Activated naive CD8-positive, alpha-beta T cell treated with anti-CD3 and anti-CD28 coated beads, Interleukin-2, amount 10 ng/mL, durations not matched to agents 7 days and 5 days (primary cell): ENCODE data around the gene C14orf180. TPM values are rescaled to one million over a fixed set of nuclear protein-coding genes. Genes with fewer than 3 reads are reported as not detected.

Experiments used
- ATAC-seq: fragments of 150-1000 bp; cut with Tn5 transposase; one replicate; pipeline ENCODE4 v1.10.0; 2021; ENCODE audit warnings: low read depth, moderate library complexity
- POLR2A ChIA-PET: fragments of 350-600 bp; sonication (Branson Sonifier 250); formaldehyde crosslinking; loops from one replicate; lab custom pipeline; 2021; ENCODE audit warnings: antibody characterized with exemption; lab: Charles Lee
- DNase-seq: peaks from one replicate; pipeline ENCODE4 v3.0.0; 2021
- H3K27ac Mint-ChIP-seq: one replicate; pipeline ENCODE4 v1.8.0; 2022; ENCODE audit warnings: mild to moderate bottlenecking, mixed read lengths
- H3K27me3 Mint-ChIP-seq: one replicate; pipeline ENCODE4 v1.8.0; 2022; ENCODE audit warnings: mild to moderate bottlenecking, moderate library complexity, mixed read lengths
- H3K36me3 Mint-ChIP-seq: one replicate; pipeline ENCODE4 v1.8.0; 2021; ENCODE audit warnings: mild to moderate bottlenecking, mixed read lengths
- H3K4me1 Mint-ChIP-seq: one replicate; pipeline ENCODE4 v1.8.0; 2021; ENCODE audit warnings: mixed read lengths
- H3K4me3 Mint-ChIP-seq: one replicate; pipeline ENCODE4 v1.8.0; 2022; ENCODE audit warnings: mild to moderate bottlenecking, moderate library complexity, mixed read lengths
- H3K9me3 Mint-ChIP-seq: one replicate; pipeline ENCODE4 v1.8.0; 2021; ENCODE audit warnings: mixed read lengths
- total RNA-seq, 2 experiments: library from RNA; stranded (reverse); gene quantifications; one replicate each; pipeline ENCODE4 v1.2.3, GENCODE V29; 2021

Gene C14orf180
- total RNA-seq, 2 experiments from 2014 or later: not detected

DNA sequence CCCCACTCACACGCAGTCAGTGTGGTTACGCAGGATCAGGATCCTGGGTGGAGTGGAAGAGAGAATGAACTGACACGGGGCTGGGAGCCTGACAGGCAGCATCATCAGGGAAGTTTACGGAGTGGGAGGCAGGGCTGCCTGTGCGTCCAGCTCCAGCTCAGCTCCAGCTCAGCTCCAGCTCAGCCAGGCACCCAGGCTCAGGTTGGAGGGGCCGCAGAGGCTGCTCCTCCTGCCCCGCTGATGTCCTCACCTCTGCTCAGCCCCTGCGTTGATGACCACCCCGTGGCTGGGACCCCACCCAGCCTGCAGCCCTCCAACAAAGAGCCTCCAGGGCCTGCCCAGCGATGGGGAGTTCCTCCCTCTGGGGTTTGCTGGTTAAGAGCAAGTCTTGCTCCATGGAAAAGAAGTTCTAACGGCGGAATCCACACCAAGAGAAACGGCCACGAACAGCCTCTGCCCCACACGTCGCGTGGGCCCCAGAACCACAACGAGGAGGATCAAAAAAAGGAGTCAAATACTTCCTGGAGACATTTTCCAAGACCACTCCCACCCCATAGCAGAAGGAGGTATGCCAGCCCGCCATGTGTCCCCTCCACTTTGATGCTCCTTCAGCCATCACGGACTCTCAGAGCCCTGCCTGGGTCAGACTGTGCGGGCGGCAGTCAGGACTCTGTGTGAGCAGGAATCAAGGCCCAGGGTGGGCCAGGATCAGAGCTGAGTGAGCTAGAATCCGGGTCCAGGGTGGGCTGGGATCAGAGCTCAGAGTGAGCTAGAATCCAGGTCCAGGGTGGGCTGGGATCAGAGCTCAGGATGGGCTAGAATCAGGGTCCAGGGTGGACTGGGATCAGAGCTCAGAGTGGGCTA is 17.7 kb upstream of the C14orf180 start:
- H3K4me3 Mint-ChIP-seq: no peak overlapping the region
- peak overlapping the region; percentile 19 for H3K27ac Mint-ChIP-seq
- H3K27me3 Mint-ChIP-seq: peaks cover 3% of the 10 kb centered on the region
- no peaks in the 10 kb centered on the region for H3K4me1 Mint-ChIP-seq
- H3K9me3 Mint-ChIP-seq: no peaks in the 10 kb centered on the region
- no peaks in the 10 kb centered on the region for H3K36me3 Mint-ChIP-seq
- ATAC-seq (no peak), DNase-seq (no peak)
- POLR2A ChIA-PET: no interaction called here

DNA sequence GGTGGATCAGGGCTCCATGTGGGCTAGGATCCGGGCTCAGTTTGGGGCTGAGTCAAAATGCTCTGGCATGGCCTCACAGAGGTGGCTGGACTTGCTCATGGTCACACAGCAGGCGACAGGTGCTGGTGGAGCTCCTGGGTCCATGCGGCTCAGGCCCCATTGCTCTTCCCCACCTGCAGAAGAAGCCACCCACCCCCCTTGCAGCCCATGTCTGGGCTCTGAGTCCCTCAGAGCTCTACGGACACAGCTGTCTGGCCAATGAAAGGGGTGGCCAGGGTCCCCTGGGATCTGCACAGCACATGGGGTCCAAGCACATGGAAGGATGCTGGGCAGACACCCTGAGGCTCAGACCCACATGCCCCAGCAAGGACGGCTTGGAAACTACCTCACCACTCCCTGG is 17.0 kb upstream of the C14orf180 start:
- no peaks in the 10 kb centered on the region for H3K4me1 Mint-ChIP-seq
- ATAC-seq (no peak), DNase-seq (no peak)
- no peak overlapping the region for H3K27ac Mint-ChIP-seq
- H3K9me3 Mint-ChIP-seq: no peaks in the 10 kb centered on the region
- no peak overlapping the region for H3K4me3 Mint-ChIP-seq
- H3K36me3 Mint-ChIP-seq: no peaks in the 10 kb centered on the region
- POLR2A ChIA-PET: no interaction called here
- peaks cover 3% of the 10 kb centered on the region for H3K27me3 Mint-ChIP-seq

DNA sequence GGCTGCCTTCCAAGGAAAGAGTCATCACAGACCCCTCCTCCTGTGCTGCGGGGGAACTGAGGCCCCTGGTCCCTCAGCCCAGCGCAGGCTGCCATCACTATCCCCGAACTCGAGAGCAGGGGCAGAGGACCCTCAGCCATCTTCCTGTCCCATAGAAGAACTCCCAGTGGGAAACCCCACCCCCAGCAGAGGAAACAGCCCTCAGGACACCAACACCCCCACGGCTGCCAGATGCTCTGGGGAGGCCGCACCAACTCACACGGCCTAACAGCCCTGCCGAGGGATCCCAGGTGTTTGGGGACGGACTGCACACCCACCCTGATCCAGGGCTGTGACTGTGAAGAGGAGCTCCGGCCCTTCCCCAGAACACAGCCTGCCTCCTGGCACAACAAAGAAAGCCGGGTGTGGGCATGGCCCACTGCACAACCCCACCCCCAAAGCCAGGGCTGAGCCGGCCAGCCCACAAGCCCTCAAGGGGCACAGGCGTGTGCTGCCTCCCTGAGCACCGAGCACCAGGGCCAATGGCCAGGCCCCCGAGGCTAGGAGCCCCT is 16.3 kb upstream of the C14orf180 start:
- no peaks in the 10 kb centered on the region for H3K9me3 Mint-ChIP-seq
- no peak overlapping the region for H3K4me3 Mint-ChIP-seq
- DNase-seq (no peak), ATAC-seq (no peak)
- H3K4me1 Mint-ChIP-seq: no peaks in the 10 kb centered on the region
- H3K27ac Mint-ChIP-seq: no peak overlapping the region
- POLR2A ChIA-PET: no interaction called here
- no peaks in the 10 kb centered on the region for H3K36me3 Mint-ChIP-seq
- H3K27me3 Mint-ChIP-seq: peaks cover 3% of the 10 kb centered on the region

DNA sequence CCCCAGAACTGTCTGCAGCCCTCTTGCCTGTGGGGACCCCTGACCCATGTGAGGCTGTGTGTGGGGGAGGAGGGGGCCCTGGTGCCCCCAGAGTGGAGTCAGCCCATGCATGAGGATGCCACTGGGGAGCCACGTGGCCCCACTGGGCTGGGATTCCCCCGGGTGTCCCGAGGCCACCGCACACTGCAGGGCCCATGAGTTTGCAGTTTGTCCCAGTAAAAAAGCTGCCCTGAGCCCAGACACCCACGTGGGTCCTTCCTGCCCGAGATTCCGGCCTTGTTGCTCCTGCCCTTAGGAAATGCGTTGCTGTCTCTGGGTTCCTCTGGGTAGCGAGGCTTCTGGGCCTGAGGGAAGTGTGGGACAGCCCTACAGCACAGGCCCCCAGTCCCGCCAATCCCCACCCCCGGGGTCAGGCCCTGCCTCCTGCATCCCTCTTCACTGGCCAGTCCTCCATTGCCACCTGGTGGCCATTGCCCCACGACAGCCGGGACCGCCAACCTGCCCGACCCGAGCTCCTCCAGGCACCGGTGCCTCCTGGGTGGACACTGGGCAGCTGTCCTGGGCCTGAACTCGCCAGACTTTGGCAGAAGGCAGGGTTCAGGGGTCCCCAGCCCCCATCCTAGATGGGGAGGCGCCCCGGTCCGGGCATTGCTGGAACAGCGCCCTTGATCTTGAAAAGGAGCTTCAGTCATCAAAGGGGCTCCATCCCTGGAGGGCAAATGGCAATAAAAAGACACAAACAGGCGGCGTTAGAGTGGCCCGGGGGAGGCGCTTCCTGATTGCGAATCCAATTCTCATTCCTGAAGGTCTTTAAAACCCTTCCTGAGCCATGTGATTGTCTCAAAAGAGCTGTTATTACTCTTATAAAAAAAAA is 15.6 kb upstream of the C14orf180 start:
- peak; percentile 60 for ATAC-seq
- H3K9me3 Mint-ChIP-seq: no peaks in the 10 kb centered on the region
- POLR2A ChIA-PET: no interaction called here
- peak; percentile 75 for DNase-seq
- H3K36me3 Mint-ChIP-seq: no peaks in the 10 kb centered on the region
- H3K4me1 Mint-ChIP-seq: no peaks in the 10 kb centered on the region
- no peak overlapping the region for H3K4me3 Mint-ChIP-seq
- no peak overlapping the region for H3K27ac Mint-ChIP-seq
- H3K27me3 Mint-ChIP-seq: peaks cover 3% of the 10 kb centered on the region

DNA sequence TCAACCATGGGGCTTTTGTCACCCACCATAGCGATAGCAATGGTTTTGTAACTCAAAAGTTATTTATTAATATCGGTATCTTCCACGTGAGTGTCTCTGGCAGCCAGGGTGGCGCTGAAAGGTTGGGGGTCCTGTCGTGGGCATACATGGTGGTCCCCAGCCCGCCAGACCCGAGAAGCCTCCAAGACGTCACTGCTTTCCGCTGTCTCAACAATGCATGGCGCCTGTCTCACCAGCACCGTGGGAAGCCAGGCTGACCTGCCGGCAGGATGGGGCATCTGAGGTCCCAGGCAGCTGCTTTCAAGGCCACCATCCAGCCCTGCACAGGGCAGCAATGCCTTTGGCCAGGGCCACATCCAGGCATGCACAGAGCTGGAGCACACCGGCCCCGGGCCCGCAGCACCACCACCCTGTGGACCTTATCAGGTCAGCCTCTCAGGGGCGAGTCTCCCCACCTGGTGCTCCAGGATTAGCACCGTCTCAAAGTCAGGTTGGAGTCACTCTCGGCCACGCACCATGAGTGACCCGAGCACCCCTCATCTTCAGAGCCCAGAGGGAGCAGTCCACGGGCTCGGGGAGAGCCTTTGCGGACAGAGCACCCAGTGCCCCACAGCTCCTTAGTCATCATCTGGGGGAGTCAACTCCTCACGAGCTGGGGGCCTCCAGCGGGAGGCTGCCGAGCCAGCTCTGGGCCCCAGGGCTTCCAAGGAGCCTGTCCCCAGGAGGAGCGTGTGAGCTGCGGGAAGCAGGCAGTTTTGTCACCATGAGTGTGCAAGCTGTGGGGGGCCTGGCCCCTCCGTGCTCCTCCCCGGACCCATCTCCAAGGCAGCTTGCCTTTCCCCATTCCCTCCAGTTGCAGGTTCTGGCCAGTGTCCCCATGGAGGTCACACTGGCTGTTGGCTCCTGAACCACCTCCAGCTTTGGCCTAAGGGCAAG is 14.6 kb upstream of the C14orf180 start:
- H3K36me3 Mint-ChIP-seq: no peaks in the 10 kb centered on the region
- peaks cover 3% of the 10 kb centered on the region for H3K27me3 Mint-ChIP-seq
- no peak overlapping the region for H3K27ac Mint-ChIP-seq
- no peaks in the 10 kb centered on the region for H3K4me1 Mint-ChIP-seq
- no peaks in the 10 kb centered on the region for H3K9me3 Mint-ChIP-seq
- DNase-seq: no peak
- no peak for ATAC-seq
- POLR2A ChIA-PET: no interaction called here
- H3K4me3 Mint-ChIP-seq: no peak overlapping the region

DNA sequence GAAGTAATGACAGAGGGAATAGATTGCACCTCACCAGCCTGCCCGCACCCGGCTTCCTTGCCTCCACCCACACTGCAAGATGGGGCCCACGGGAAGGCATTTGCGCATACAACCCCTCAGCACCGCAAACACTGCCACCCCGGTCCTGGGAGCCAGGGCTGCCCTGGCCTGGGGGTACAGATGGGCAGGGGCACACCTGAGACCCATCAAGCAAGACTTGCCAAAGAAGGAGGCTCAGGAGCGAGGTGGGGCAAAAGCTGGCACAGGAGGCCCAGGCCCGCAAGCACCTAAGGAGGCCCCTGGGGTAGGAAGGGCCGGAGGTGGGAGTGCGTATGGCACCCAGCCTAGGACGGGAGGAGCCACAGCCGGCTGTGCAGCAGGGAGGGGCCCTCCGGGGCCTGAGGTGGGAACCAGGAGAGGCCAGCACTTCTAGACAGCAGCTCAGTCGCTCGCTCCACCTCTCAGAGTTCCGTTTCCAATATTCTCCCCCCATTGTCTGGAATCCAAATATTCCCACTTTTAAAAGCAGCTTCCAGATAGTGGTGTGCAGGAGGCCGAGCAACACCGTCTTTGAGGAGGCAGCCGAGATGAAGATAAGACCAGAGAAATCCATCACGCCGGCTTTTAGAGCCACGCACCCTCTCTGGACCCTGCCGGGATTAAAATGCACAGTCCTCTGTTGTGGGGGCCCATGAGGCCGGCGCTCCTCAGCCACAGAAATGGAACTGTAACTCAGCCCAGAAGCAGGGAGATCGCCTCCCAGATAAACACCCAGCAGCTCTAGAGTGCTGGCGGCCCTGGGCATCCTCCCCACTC is 12.2 kb upstream of the C14orf180 start:
- H3K36me3 Mint-ChIP-seq: no peaks in the 10 kb centered on the region
- no peak for DNase-seq
- H3K9me3 Mint-ChIP-seq: no peaks in the 10 kb centered on the region
- no peak overlapping the region for H3K27ac Mint-ChIP-seq
- no peaks in the 10 kb centered on the region for H3K4me1 Mint-ChIP-seq
- no peak for ATAC-seq
- no peak overlapping the region for H3K4me3 Mint-ChIP-seq
- peaks cover 3% of the 10 kb centered on the region for H3K27me3 Mint-ChIP-seq
- POLR2A ChIA-PET: no interaction called here

DNA sequence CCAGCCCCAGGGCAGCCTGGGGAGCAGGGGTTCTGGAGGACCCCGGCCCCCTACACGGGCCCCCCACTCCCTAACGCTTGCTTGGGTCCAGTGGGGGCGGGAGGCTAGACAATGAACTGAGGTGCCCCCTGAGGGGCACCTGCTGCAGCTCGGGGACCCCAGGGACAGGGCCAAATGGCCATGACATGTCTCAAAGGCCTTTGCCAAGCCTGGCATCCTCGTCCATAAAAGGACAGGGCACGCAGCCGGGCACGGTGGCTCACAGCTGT is 11.7 kb upstream of the C14orf180 start:
- Mint-ChIP-seq H3K36me3 (no peaks in the 10 kb centered on the region), H3K4me1 (no peaks in the 10 kb centered on the region), H3K27ac (no peak overlapping the region), H3K27me3 (peaks cover 3% of the 10 kb centered on the region), H3K4me3 (no peak overlapping the region), H3K9me3 (no peaks in the 10 kb centered on the region)
- DNase-seq: no peak
- POLR2A ChIA-PET: no interaction called here
- ATAC-seq: no peak

DNA sequence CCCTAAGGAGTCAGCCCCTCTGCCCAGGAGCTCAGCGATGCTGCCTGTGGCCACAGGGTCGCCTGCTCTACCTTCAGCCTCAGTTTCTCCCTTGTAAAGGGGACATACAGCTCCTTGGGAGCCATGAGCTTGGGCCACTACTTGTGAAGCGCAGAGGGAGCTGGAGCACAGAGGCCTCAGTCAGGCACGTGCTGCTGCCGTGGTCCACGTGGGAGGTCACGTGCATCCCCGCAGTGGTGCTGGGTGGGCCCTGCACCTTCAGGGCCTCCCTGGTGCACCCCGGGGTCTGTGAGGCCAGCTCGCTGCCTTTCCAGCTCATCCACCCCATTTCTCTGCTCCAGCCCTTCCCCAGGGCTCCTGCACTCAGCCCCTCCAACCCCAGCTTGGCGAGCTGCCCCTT is 10.9 kb upstream of the C14orf180 start:
- DNase-seq: no peak
- Mint-ChIP-seq H3K36me3 (no peaks in the 10 kb centered on the region), H3K4me3 (no peak overlapping the region), H3K27ac (no peak overlapping the region), H3K9me3 (no peaks in the 10 kb centered on the region), H3K27me3 (peaks cover 3% of the 10 kb centered on the region), H3K4me1 (no peaks in the 10 kb centered on the region)
- POLR2A ChIA-PET: no interaction called here
- ATAC-seq: no peak

DNA sequence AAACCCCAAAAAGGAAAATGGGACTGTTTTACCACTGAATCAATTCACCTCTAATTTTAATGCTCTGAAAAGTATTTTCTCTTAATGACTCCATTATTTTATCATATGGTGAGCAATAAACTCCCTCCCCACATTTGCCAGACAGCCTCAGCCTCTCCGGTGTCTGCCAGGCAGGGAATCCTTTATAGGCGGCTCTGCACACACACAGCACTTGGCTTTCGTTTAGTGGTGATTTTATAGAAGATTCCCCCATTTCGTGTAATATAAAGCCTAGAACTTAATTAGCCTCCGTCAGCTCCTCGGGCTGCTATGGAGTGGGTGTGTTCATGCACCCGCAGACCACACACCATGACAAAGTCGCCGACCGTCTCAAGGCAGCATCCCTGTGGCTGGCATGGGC is 10.1 kb upstream of the C14orf180 start:
- no peaks in the 10 kb centered on the region for H3K36me3 Mint-ChIP-seq
- H3K4me3 Mint-ChIP-seq: no peak overlapping the region
- DNase-seq (no peak), ATAC-seq (no peak)
- no peak overlapping the region for H3K27ac Mint-ChIP-seq
- H3K4me1 Mint-ChIP-seq: no peaks in the 10 kb centered on the region
- POLR2A ChIA-PET: interaction anchor here (0.6 kb wide), 1 partner anchor 17 kb away, joined by 4 read pairs; no protein-coding TSS in a partner anchor
- H3K9me3 Mint-ChIP-seq: no peaks in the 10 kb centered on the region
- peaks cover 3% of the 10 kb centered on the region for H3K27me3 Mint-ChIP-seq

DNA sequence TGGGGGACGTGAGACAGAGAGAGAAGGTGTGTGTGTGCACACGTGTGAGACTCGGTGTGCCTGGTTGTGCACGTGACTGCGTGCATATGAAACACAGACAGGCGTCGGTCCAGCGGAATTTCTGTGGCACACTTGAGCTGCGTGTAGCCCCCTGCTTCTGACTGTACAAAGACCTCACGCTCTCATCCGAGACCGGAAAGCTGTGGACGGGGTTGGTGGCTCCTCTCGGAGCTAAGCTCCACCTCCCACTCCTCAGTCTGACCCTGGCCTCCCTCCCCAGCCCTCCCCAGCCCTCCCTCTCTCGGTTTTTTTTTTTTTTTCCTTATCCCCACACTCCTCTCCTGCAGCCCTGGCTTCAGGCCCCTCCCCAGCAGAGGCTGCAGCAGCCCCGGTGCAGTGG is 8.3 kb upstream of the C14orf180 start:
- Mint-ChIP-seq H3K4me3 (no peak overlapping the region), H3K4me1 (no peaks in the 10 kb centered on the region), H3K9me3 (no peaks in the 10 kb centered on the region), H3K36me3 (no peaks in the 10 kb centered on the region), H3K27ac (no peak overlapping the region), H3K27me3 (no peaks in the 10 kb centered on the region)
- ATAC-seq (no peak), DNase-seq (no peak)
- POLR2A ChIA-PET: no interaction called here

DNA sequence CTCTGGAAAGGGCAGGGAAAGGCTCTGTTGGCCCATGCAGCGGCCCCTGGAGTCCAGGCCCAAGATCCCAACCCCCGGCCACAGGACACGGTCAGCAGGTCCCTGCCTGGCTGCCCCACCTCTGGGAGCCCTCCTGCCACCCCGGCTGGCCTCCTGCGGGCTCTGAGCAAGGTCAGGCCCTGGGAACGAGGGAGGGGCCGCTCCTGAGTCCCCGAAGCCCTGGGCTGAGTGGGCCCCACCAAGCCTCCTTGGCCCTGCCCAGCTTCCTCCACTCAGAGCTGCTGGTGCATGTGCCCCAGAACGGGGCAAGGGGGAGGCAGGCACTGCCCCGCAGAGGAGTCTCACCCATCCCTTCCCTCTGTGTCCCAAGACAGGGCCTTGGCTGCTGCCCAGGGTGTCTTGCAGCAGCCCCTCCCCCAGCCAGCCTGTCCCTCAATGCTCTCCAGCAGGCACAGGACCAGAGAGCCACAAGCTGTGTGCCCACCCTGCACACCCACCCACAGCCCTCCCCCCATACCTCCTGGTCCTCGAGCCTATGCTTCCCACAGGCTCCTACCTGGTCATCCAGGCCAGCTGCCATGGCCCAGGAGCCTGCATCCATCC is 7.4 kb upstream of the C14orf180 start:
- no peak for DNase-seq
- no peak overlapping the region for H3K4me3 Mint-ChIP-seq
- H3K9me3 Mint-ChIP-seq: no peaks in the 10 kb centered on the region
- no peaks in the 10 kb centered on the region for H3K36me3 Mint-ChIP-seq
- no peak overlapping the region for H3K27ac Mint-ChIP-seq
- ATAC-seq: no peak
- H3K27me3 Mint-ChIP-seq: no peaks in the 10 kb centered on the region
- POLR2A ChIA-PET: no interaction called here
- H3K4me1 Mint-ChIP-seq: no peaks in the 10 kb centered on the region

DNA sequence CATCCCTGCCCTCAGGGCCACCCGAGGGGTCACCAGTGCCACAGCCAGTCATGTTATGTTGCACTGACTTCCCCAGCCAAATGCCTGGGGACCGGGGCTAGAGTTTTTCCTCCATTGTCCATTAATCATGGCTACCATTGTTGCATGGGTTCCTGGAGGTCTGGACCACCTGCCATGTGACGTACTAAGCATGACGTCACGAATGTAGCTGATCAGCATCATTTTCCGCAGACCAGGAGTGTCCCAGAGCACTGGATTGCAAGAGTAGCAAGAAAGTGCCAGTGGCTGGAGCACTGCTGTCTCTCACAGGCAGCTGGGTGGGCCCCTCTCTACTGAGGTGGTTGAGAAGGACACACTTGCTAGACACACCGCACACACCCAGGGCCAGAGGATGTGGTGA is 6.9 kb upstream of the C14orf180 start:
- H3K4me3 Mint-ChIP-seq: no peak overlapping the region
- ATAC-seq (no peak), DNase-seq (no peak)
- no peaks in the 10 kb centered on the region for H3K36me3 Mint-ChIP-seq
- POLR2A ChIA-PET: no interaction called here
- no peak overlapping the region for H3K27ac Mint-ChIP-seq
- no peaks in the 10 kb centered on the region for H3K4me1 Mint-ChIP-seq
- no peaks in the 10 kb centered on the region for H3K9me3 Mint-ChIP-seq
- no peaks in the 10 kb centered on the region for H3K27me3 Mint-ChIP-seq
